Osteoblast (primary cell): ENCODE measurements around the gene METTL3. TPM values are rescaled to one million over a fixed set of nuclear protein-coding genes. Genes with fewer than 3 reads are reported as not detected.
"Not testable (repeated sequence)": the region's sequence is repeated elsewhere in the genome, so short reads cannot be mapped to it uniquely, and the experiment has no call there.

Source experiments
- DNase-seq: peaks from one replicate; pipeline ENCODE4 v3.0.0; 2011; ENCODE audit warnings: low spot score, mixed read lengths; ENCODE audit not compliant: insufficient read length; ENCODE audit errors: missing footprints
- H2AFZ ChIP-seq: 2 replicates; pipeline ENCODE4 v1.6.0; 2011; ENCODE audit warnings: mild to moderate bottlenecking, low read length
- H3K27ac ChIP-seq: 2 replicates; pipeline ENCODE4 v1.5.1; 2011; ENCODE audit warnings: mild to moderate bottlenecking, low read depth, low read length, moderate library complexity
- H3K27me3 ChIP-seq: 2 replicates; pipeline ENCODE4 v1.6.0; 2012; ENCODE audit warnings: mild to moderate bottlenecking, control low read depth, inconsistent platforms, low read length, moderate library complexity; ENCODE audit not compliant: insufficient read depth
- H3K36me3 ChIP-seq: 2 replicates; pipeline ENCODE4 v1.5.1; 2011; ENCODE audit warnings: mild to moderate bottlenecking, low read length, control low read depth, moderate library complexity; ENCODE audit not compliant: insufficient read depth
- H3K4me1 ChIP-seq: 2 replicates; pipeline ENCODE4 v1.5.1; 2011; ENCODE audit warnings: mild to moderate bottlenecking, low read length, control low read depth, moderate library complexity; ENCODE audit not compliant: insufficient read depth
- H3K4me2 ChIP-seq: 2 replicates; pipeline ENCODE4 v1.6.0; 2011; ENCODE audit warnings: mild to moderate bottlenecking, low read length; ENCODE audit not compliant: insufficient read depth
- H3K4me3 ChIP-seq: fragments of 200-600 bp; sonication (generic); 3 replicates; pipeline ENCODE4 v1.5.1; 2012; ENCODE audit warnings: mild to moderate bottlenecking, low read length, inconsistent platforms; ENCODE audit not compliant: insufficient read depth
- H3K79me2 ChIP-seq: 2 replicates; pipeline ENCODE4 v1.6.0; 2012; ENCODE audit warnings: mild to moderate bottlenecking, low read length, control low read depth, inconsistent platforms; ENCODE audit not compliant: insufficient read depth
- H3K9me3 ChIP-seq: 2 replicates; pipeline ENCODE4 v1.5.1; 2011; ENCODE audit warnings: low read depth, low read length, control low read depth
- H4K20me1 ChIP-seq: 2 replicates; pipeline ENCODE4 v1.6.0; 2012; ENCODE audit warnings: mild to moderate bottlenecking, low read length, control low read depth; ENCODE audit not compliant: insufficient read depth
- total RNA-seq: library from RNA; depleted of rRNA; stranded (reverse); fragments of >200 nt; gene quantifications from 2 replicates; pipeline ENCODE4 v1.2.3, GENCODE V29; 2012
- TF ChIP-seq, protein P1 (sequence below): IDR thresholded peaks from 2 replicates; pipeline ENCODE4 v1.5.1; 2011; ENCODE audit warnings: mild to moderate bottlenecking, low read depth, low read length, moderate library complexity; ENCODE audit errors: extremely low read depth

METTL3 gene
- total RNA-seq, 1 donor: 30.4 TPM

GRCh38 chr14:21556378-21557083, 45.4 kb upstream of the METTL3 start:
- Histone ChIP-seq H2AFZ (no peak overlapping the region), H4K20me1 (no peaks in the 10 kb centered on the region)
- DNase-seq: no peak

GRCh38 chr14:21553266-21553665, 42.1 kb upstream of the METTL3 start:
- Histone ChIP-seq H3K4me3 (no peak overlapping the region), H3K4me1 (peaks cover 9% of the 10 kb centered on the region), H3K79me2 (no peaks in the 10 kb centered on the region), H3K27me3 (no peaks in the 10 kb centered on the region), H3K9me3 (no peaks in the 10 kb centered on the region), H3K36me3 (no peaks in the 10 kb centered on the region), H3K4me2 (no peak overlapping the region), H2AFZ (no peak overlapping the region), H3K27ac (no peak overlapping the region), H4K20me1 (no peaks in the 10 kb centered on the region)
- no peak for DNase-seq
- TF ChIP-seq, protein P1, sequence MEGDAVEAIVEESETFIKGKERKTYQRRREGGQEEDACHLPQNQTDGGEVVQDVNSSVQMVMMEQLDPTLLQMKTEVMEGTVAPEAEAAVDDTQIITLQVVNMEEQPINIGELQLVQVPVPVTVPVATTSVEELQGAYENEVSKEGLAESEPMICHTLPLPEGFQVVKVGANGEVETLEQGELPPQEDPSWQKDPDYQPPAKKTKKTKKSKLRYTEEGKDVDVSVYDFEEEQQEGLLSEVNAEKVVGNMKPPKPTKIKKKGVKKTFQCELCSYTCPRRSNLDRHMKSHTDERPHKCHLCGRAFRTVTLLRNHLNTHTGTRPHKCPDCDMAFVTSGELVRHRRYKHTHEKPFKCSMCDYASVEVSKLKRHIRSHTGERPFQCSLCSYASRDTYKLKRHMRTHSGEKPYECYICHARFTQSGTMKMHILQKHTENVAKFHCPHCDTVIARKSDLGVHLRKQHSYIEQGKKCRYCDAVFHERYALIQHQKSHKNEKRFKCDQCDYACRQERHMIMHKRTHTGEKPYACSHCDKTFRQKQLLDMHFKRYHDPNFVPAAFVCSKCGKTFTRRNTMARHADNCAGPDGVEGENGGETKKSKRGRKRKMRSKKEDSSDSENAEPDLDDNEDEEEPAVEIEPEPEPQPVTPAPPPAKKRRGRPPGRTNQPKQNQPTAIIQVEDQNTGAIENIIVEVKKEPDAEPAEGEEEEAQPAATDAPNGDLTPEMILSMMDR: no peak

More at GRCh38 chr14:21556378-21557083, 45.4 kb upstream of the METTL3 start:
- H3K4me3 ChIP-seq: no peak overlapping the region
- TF ChIP-seq, protein P1: no peak
- H3K4me2 ChIP-seq: no peak overlapping the region
- peaks cover 9% of the 10 kb centered on the region for H3K4me1 ChIP-seq
- H3K27me3 ChIP-seq: no peaks in the 10 kb centered on the region
- no peaks in the 10 kb centered on the region for H3K36me3 ChIP-seq
- H3K79me2 ChIP-seq: no peaks in the 10 kb centered on the region
- no peak overlapping the region for H3K27ac ChIP-seq
- H3K9me3 ChIP-seq: no peaks in the 10 kb centered on the region

DNA sequence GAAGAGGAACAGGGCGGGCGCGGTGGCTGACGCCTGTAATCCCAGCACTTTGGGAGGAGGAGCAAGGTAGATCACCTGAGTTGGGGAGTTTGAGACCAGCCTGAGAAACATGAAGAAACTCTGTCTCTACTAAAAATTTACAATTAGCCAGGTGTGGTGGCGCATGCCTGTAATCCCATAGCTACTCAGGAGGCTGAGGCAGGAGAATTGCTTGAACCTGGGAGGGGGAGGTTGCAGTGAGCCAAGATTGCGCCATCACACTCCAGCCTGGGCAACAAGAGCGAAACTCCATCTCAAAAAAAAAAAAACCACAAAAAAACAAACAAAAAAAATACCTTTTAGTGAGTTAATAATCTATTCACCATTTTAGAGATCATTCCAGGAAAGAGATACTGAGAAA, 33.4 kb upstream of the METTL3 start:
- not testable (repeated sequence) for H3K27ac ChIP-seq, H3K4me2 ChIP-seq, H3K9me3 ChIP-seq, H3K79me2 ChIP-seq, H3K36me3 ChIP-seq, DNase-seq, H4K20me1 ChIP-seq, H2AFZ ChIP-seq, H3K4me3 ChIP-seq, H3K4me1 ChIP-seq, H3K27me3 ChIP-seq

DNA sequence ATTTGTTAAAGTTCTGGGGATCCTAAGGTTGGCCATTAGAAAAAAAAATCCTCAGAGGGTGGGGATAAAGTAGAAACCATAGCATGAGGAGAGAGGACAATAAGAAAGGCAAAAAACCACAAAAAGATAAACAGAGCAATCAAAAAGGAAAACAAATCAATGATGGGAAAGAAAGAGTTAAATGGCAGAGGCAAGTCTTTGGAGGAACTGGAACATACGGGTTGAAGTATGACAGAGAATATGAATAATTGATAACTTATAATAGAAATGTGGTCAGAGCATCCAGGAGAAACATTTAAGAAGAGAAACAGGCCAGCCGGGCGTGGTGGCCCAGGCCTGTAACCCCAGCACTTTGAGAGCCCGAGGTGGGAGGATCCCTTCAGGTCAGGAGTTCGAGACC, 32.8 kb upstream of the METTL3 start:
- no peaks in the 10 kb centered on the region for H3K9me3 ChIP-seq
- H4K20me1 ChIP-seq: no peaks in the 10 kb centered on the region
- no peak overlapping the region for H2AFZ ChIP-seq
- H3K4me1 ChIP-seq: no peaks in the 10 kb centered on the region
- TF ChIP-seq, protein P1: no peak
- no peaks in the 10 kb centered on the region for H3K36me3 ChIP-seq
- no peak overlapping the region for H3K27ac ChIP-seq
- H3K27me3 ChIP-seq: peaks cover 7% of the 10 kb centered on the region
- no peak for DNase-seq
- no peak overlapping the region for H3K4me3 ChIP-seq
- H3K4me2 ChIP-seq: no peak overlapping the region
- H3K79me2 ChIP-seq: no peaks in the 10 kb centered on the region
